Thyroid gland (tissue), 4 donors: ENCODE measurements around the gene NUP62.

ENCODE experiments used
- CTCF ChIP-seq, 6 experiments: fragments of 200-600 bp in 3 of 6; fragments of 450-650 bp in 3 of 6; sonication (generic) in 3 of 6; IDR thresholded peaks; one replicate each; pipeline ENCODE4 v1.5.1; 2016 to 2019; ENCODE audit warnings: antibody characterized with exemption in 6 of 6, mild to moderate bottlenecking in 2 of 6, inconsistent platforms in 1 of 6, moderate library complexity in 1 of 6
- POLR2A ChIP-seq, 2 donors: fragments of 450-650 bp; IDR thresholded peaks; one replicate each; pipeline ENCODE4 v1.6.1; 2017; ENCODE audit warnings: antibody characterized with exemption in 2 of 2, mild to moderate bottlenecking in 2 of 2, moderate library complexity in 1 of 2

- TF ChIP-seq CTCF (IDR thresholded peaks at IDR 0.05): no peak
- TF ChIP-seq POLR2A (IDR thresholded peaks at IDR 0.05): no peak
Observed at GRCh38 chr19:49906879-49907564, 22.3 kb downstream of the NUP62 start.
